Spleen (tissue), 11 donors: Measurements from ENCODE around the gene RSF1. TPM values are rescaled to one million over a fixed set of nuclear protein-coding genes. Genes with fewer than 3 reads are reported as not detected.

Experiments
- DNase-seq: peaks from one replicate; pipeline ENCODE4 v3.0.0-alpha.2; 2020
- H3K27ac ChIP-seq, 8 donors: fragments of 200-600 bp; sonication (generic) in 7 of 8; 1 replicate in 4 of 8; 2 replicates in 4 of 8; pipeline versions ENCODE4 v1.5.0 to v1.8.0; 2016 to 2021; ENCODE audit warnings: inconsistent platforms in 4 of 8, mild to moderate bottlenecking in 4 of 8, moderate library complexity in 1 of 8
- H3K27me3 ChIP-seq, 7 donors: fragments of 200-600 bp; sonication (generic) in 6 of 7; replicated peaks in 1 of 7; 1 replicate in 4 of 7; 2 replicates in 3 of 7; pipeline versions ENCODE4 v1.5.0 to v1.8.0; 2016 to 2021; ENCODE audit warnings: inconsistent platforms in 3 of 7, mild to moderate bottlenecking in 1 of 7
- H3K36me3 ChIP-seq, 6 donors: fragments of 200-600 bp; sonication (generic) in 5 of 6; 1 replicate in 4 of 6; 2 replicates in 2 of 6; pipeline versions ENCODE4 v1.5.0 to v1.8.0; 2016 to 2021; ENCODE audit warnings: inconsistent platforms in 2 of 6
- H3K4me1 ChIP-seq, 6 donors: fragments of 200-600 bp; sonication (generic) in 5 of 6; 1 replicate in 3 of 6; 2 replicates in 3 of 6; pipeline versions ENCODE4 v1.5.0 to v1.8.0; 2016 to 2021; ENCODE audit warnings: inconsistent platforms in 3 of 6
- H3K4me3 ChIP-seq, 8 donors: fragments of 200-600 bp; sonication (generic) in 7 of 8; 1 replicate in 4 of 8; 2 replicates in 4 of 8; pipeline versions ENCODE4 v1.5.0 to v1.8.0; 2016 to 2021; ENCODE audit warnings: inconsistent platforms in 4 of 8, mild to moderate bottlenecking in 4 of 8, moderate library complexity in 2 of 8
- H3K9me3 ChIP-seq, 8 donors: fragments of 200-600 bp; sonication (generic) in 7 of 8; 1 replicate in 4 of 8; 2 replicates in 4 of 8; pipeline versions ENCODE4 v1.5.0 to v1.8.0; 2016 to 2021; ENCODE audit warnings: inconsistent platforms in 4 of 8
- POLR2A ChIP-seq, 3 donors: fragments of 450-650 bp; IDR thresholded peaks; one replicate each; pipeline ENCODE4 v1.5.1; 2017; ENCODE audit warnings: antibody characterized with exemption in 3 of 3, mild to moderate bottlenecking in 1 of 3
- POLR2AphosphoS5 ChIP-seq, 3 donors: sonication (generic); formaldehyde crosslinking; IDR thresholded peaks; one replicate each; pipeline ENCODE4 v1.5.1; 2017; ENCODE audit warnings: antibody characterized with exemption in 3 of 3
- WGBS, 5 donors: extraction: QIAGEN DNeasy Blood & Tissue Kit in 3 of 5; methylation state at CpG; one replicate each; pipeline versions ENCODE4 v1.1.5 to v1.1.7; 2013 to 2018; 5-methylcytosine and 5-hydroxymethylcytosine counted together
- intact Hi-C: fragments of 100-400 bp; cut with DNase I; formaldehyde crosslinking; loops from one replicate; pipeline ENCODE4 v1.15.0; 2023; ENCODE audit warnings: low total_unique reads
- polyA plus RNA-seq, 3 donors: library from polyadenylated mRNA; stranded (reverse); fragments of 200-250 nt; gene quantifications; one replicate each; pipeline ENCODE4 v1.2.1, GENCODE V29; 2013
- total RNA-seq, 7 donors: library from RNA; depleted of rRNA in 3 of 7; stranded (reverse); fragments of >200 nt in 3 of 7; fragmentation: NEBNext Ultra II Directional in 4 of 7; extraction: Animal tissue kit (Norgen Biotek cat#: 25700) in 4 of 7; gene quantifications; one replicate each; pipeline versions ENCODE4 v1.1.0 to v1.2.1, GENCODE V29; 2016 to 2021
- TF ChIP-seq, protein P1 (sequence below), 11 experiments: fragments of 200-600 bp in 7 of 11; fragments of 450-650 bp in 4 of 11; sonication (generic) in 4 of 11; IDR thresholded peaks in 8 of 11; conservative IDR thresholded peaks in 3 of 11; 1 replicate in 7 of 11; 2 replicates in 4 of 11; pipeline versions ENCODE4 v1.4.0 to v1.8.0; 2016 to 2021; ENCODE audit warnings: antibody characterized with exemption in 11 of 11, inconsistent platforms in 4 of 11, mild to moderate bottlenecking in 1 of 11
- donor health status: healthy with polysubstance abuse.
- donor health status: DM: no; HTN: no; CAD: no; lungs with moderate emphysema.
- donor health status: DM: no; HTN: no; CAD: no.
- donor health status: Bipolar disorder and iron deficiency.
- donor health status: healthy.
- donor health status: DM: no; HTN: no; CAD: no.
- donor health status: DM: yes; HTN: yes; CAD: no.

The RSF1 gene
- total and polyA plus RNA-seq, 10 donors = 6.1 to 82.1 (median 65.0) TPM

DNA sequence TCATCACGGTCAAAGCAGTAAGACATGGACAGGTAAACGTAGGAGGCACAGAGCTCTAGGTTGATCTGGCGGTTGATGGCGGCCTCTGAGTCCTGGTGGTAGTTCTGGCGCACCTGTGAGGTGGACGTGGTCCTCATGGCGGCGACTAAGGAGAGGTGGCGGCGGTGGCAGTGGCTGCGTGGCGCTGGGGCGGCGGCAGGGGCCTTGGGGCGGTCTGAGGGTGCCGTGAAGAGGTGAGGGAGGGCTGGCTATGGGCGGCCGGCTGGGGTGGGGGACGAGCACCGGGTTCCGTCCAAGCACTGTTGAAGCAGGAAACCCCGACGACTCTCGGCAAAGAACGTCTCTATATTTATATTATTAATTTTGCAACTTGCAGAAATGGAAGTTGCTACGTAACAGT lies 85.6 kb downstream of the RSF1 start:
- Histone ChIP-seq H3K9me3 (peaks cover 4 to 28% (median 24%) of the 10 kb centered on the region in 8 donors), H3K27me3 (no peaks in the 10 kb centered on the region), H3K27ac (no peak overlapping the region), H3K4me3 (no peak overlapping the region), H3K4me1 (no peaks in the 10 kb centered on the region), H3K36me3 (peaks cover 0 to 97% (median 37%) of the 10 kb centered on the region in 6 donors)
- 97 to 98% (median 98%) methylated on average over 26 of the region's 26 CpGs for WGBS, 5 donors
- no peak for TF ChIP-seq POLR2A (IDR thresholded peaks at IDR 0.05)
- no peak for TF ChIP-seq POLR2AphosphoS5 (IDR thresholded peaks at IDR 0.05)
- TF ChIP-seq, protein P1, sequence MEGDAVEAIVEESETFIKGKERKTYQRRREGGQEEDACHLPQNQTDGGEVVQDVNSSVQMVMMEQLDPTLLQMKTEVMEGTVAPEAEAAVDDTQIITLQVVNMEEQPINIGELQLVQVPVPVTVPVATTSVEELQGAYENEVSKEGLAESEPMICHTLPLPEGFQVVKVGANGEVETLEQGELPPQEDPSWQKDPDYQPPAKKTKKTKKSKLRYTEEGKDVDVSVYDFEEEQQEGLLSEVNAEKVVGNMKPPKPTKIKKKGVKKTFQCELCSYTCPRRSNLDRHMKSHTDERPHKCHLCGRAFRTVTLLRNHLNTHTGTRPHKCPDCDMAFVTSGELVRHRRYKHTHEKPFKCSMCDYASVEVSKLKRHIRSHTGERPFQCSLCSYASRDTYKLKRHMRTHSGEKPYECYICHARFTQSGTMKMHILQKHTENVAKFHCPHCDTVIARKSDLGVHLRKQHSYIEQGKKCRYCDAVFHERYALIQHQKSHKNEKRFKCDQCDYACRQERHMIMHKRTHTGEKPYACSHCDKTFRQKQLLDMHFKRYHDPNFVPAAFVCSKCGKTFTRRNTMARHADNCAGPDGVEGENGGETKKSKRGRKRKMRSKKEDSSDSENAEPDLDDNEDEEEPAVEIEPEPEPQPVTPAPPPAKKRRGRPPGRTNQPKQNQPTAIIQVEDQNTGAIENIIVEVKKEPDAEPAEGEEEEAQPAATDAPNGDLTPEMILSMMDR (IDR thresholded peaks at IDR 0.05 in 8 of 11, conservative IDR thresholded peaks at IDR 0.05 in 3 of 11) = no peak
- DNase-seq = no peak
- intact Hi-C loops = no loop called here

DNA sequence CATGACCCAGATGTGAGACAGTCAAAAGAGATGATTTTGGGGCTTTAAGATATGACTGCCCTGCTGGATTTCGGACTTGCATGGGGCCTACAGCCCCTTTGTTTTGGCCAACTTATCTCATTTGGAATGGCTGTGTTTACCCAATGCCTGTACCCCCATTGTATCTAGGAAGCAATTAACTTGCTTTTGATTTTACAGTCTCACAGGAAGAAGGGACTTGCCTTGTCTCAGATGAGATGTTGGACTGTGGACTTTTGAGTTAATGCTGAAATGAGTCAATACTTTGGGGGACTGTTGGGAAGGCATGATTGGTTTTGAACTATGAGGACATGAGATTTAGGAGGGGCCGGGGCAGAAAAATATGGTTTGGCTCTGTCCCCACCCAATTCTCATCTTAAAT lies 88.4 kb downstream of the RSF1 start:
- Histone ChIP-seq H3K4me3 (no peak overlapping the region), H3K27ac (no peak overlapping the region), H3K9me3 (peaks cover 4 to 28% (median 24%) of the 10 kb centered on the region in 8 donors), H3K27me3 (no peaks in the 10 kb centered on the region), H3K36me3 (peaks cover 0 to 69% (median 26%) of the 10 kb centered on the region in 6 donors), H3K4me1 (no peaks in the 10 kb centered on the region)
- TF ChIP-seq POLR2AphosphoS5 (IDR thresholded peaks at IDR 0.05) = no peak
- no peak for TF ChIP-seq POLR2A (IDR thresholded peaks at IDR 0.05)
- TF ChIP-seq, protein P1 (IDR thresholded peaks at IDR 0.05 in 8 of 11, conservative IDR thresholded peaks at IDR 0.05 in 3 of 11) = no peak
- DNase-seq = no peak
- intact Hi-C loops = no loop called here
- 91 to 100% (median 98%) methylated on average over 2 of the region's 2 CpGs for WGBS, 5 donors

DNA sequence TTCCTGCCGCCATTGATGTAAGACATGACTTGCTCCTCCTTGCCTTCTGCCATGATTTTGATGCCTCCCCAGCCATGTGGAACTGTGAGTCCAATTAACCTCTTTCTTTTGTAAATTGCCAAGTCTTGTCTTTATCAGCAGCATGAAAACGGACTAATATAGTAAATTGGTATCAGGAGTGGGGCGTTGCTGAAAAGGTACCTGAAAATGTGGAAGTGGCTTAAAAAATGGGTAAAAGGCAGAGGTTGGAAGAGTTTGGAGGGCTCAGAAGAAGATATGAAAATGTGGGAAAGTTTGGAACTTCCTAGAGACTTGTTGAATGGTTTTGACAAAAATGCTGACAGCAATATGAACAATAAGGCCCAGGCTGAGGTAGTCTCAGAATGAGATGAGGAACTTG lies 89.7 kb downstream of the RSF1 start:
- WGBS, 5 donors = 93 to 100% (median 98%) methylated on average over 3 of the region's 3 CpGs
- no peak for TF ChIP-seq POLR2A (IDR thresholded peaks at IDR 0.05)
- TF ChIP-seq, protein P1 (IDR thresholded peaks at IDR 0.05 in 8 of 11, conservative IDR thresholded peaks at IDR 0.05 in 3 of 11) = no peak
- no peak for TF ChIP-seq POLR2AphosphoS5 (IDR thresholded peaks at IDR 0.05)
- no peaks in the 10 kb centered on the region for H3K27me3 ChIP-seq
- peaks cover 0 to 56% (median 21%) of the 10 kb centered on the region in 6 donors for H3K36me3 ChIP-seq
- no peak overlapping the region for H3K4me3 ChIP-seq
- peaks cover 0 to 9% (median 0%) of the 10 kb centered on the region in 6 donors for H3K4me1 ChIP-seq
- intact Hi-C loops = no loop called here
- peaks cover 4 to 28% (median 24%) of the 10 kb centered on the region in 8 donors for H3K9me3 ChIP-seq
- no peak for DNase-seq
- H3K27ac ChIP-seq = no peak overlapping the region

DNA sequence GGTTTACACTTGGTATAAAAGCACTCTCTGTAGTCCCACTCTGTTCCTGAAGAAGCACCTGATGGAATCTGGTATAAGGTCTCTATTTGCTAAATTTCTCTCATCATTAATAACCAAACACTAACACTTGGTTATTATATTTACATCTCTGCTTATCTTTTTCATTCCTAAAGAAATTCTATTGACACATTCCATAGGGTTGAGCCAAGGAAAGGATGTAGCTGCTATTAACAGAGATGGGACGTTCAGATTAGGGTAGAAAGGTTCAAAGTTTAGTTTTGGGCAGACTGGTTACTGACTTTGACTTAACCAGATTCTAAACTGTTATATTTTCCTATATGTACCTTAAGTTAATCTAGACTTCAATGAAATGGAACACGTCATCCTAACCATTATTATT lies 91.5 kb downstream of the RSF1 start:
- Histone ChIP-seq H3K36me3 (peaks cover 0 to 54% (median 23%) of the 10 kb centered on the region in 6 donors), H3K27me3 (no peaks in the 10 kb centered on the region), H3K27ac (no peak overlapping the region), H3K4me1 (peaks cover 0 to 20% (median 3%) of the 10 kb centered on the region in 6 donors), H3K4me3 (no peak overlapping the region), H3K9me3 (peaks cover 4 to 28% (median 24%) of the 10 kb centered on the region in 8 donors)
- intact Hi-C loops = no loop called here
- 89 to 100% (median 94%) methylated on average over 2 of the region's 2 CpGs for WGBS, 5 donors
- no peak for DNase-seq
- TF ChIP-seq POLR2A (IDR thresholded peaks at IDR 0.05) (no peak), POLR2AphosphoS5 (IDR thresholded peaks at IDR 0.05) (no peak)
- TF ChIP-seq, protein P1 (IDR thresholded peaks at IDR 0.05 in 8 of 11, conservative IDR thresholded peaks at IDR 0.05 in 3 of 11) = no peak
